Stimulated activated naive CD4-positive, alpha-beta T cell treated with Interleukin-2 at 50 U/mL for 16 hours (primary cell): ENCODE results near the gene NEMF.
"Not testable (repeated sequence)": the region's sequence is repeated elsewhere in the genome, so short reads cannot be mapped to it uniquely, and the experiment has no call there.

Experiments
- DNase-seq: peaks from one replicate; lab custom pipeline; 2025; lab: John Stamatoyannopoulos, UW

Gene NEMF

GRCh38 chr14:49852301-49853157 lies at the start of gene NEMF:
TSS of gene NEMF (minus strand) at chr14:49852788. CDS start at chr14:49852753, 35 bp downstream.
- peak; percentile 77 for DNase-seq

- no peak for DNase-seq
Measured at GRCh38 chr14:49900973-49901372, 48.4 kb upstream of the NEMF start.

- DNase-seq: no peak
Measured at GRCh38 chr14:49898485-49898884, 45.9 kb upstream of the NEMF start.

GRCh38 chr14:49897965-49898364 lies 45.4 kb upstream of the NEMF start:
- DNase-seq: no peak

- no peak for DNase-seq
Measured at GRCh38 chr14:49897414-49897813, 44.8 kb upstream of the NEMF start.

GRCh38 chr14:49896966-49897365 lies 44.4 kb upstream of the NEMF start:
- DNase-seq: no peak

- DNase-seq: not testable (repeated sequence)
Measured at GRCh38 chr14:49896272-49896671, 43.7 kb upstream of the NEMF start.

GRCh38 chr14:49895480-49895879 lies 42.9 kb upstream of the NEMF start:
- no peak for DNase-seq

- not testable (repeated sequence) for DNase-seq
Measured at GRCh38 chr14:49894214-49895107, 41.9 kb upstream of the NEMF start.

- peak; percentile 82 for DNase-seq
Measured at GRCh38 chr14:49893309-49894213, 41.0 kb upstream of the NEMF start.

GRCh38 chr14:49892636-49893308 lies 40.2 kb upstream of the NEMF start, which contains the start of gene ARF6:
TSS of gene ARF6 (plus strand) at chr14:49893082. CDS start at chr14:49893737, 655 bp downstream.
- peak; percentile 97 for DNase-seq

GRCh38 chr14:49892301-49892635 lies 39.7 kb upstream of the NEMF start:
- peak; percentile 35 for DNase-seq

- DNase-seq: no peak
Measured at GRCh38 chr14:49888293-49888692, 35.7 kb upstream of the NEMF start.

- no peak for DNase-seq
Measured at GRCh38 chr14:49886523-49886922, 33.9 kb upstream of the NEMF start.

- DNase-seq: no peak
Measured at GRCh38 chr14:49882826-49883694, 30.5 kb upstream of the NEMF start.

- no peak for DNase-seq
Measured at GRCh38 chr14:49881350-49882001, 28.9 kb upstream of the NEMF start.

- DNase-seq: no peak
Measured at GRCh38 chr14:49880267-49881064, 27.9 kb upstream of the NEMF start.

GRCh38 chr14:49879646-49880204 lies 27.1 kb upstream of the NEMF start:
- peak; percentile 36 for DNase-seq
